IMR-90 (cell line): ENCODE results near the gene TAGAP. TPM values are rescaled to one million over a fixed set of nuclear protein-coding genes. Genes with fewer than 3 reads are reported as not detected.

ENCODE experiments used
- ATAC-seq: fragments of 200-7000 bp; cut with Tn5 transposase; 2 replicates; pipeline ENCODE4 v1.9.1; 2020; ENCODE audit warnings: low read depth, mild to moderate bottlenecking, moderate library complexity
- BruUV-seq: library from RNA; stranded (reverse); fragments of 400-500 nt; replicated peaks from 2 replicates; lab custom pipeline; 2021; lab: Mats Ljungman, UMichigan
- CTCF ChIA-PET: fragments of 300-600 bp; formaldehyde crosslinking; extraction: SDS; loops from one replicate; lab custom pipeline; 2021; ENCODE audit warnings: antibody characterized with exemption; lab: Yijun Ruan, JAX
- POLR2A ChIA-PET: fragments of 300-600 bp; sonication (Branson Sonifier 250); formaldehyde crosslinking; loops from one replicate; lab custom pipeline; 2022; ENCODE audit warnings: antibody characterized with exemption; ENCODE audit not compliant: unreplicated experiment; lab: Charles Lee
- DNase-seq: peaks from one replicate; pipeline ENCODE4 v3.0.0; 2013
- H2AFZ ChIP-seq: replicated peaks from 2 replicates; pipeline ENCODE3; 2013; ENCODE audit warnings: low read length, mild to moderate bottlenecking; ENCODE audit not compliant: poor library complexity
- H2AK5ac ChIP-seq: 2 replicates; pipeline ENCODE4 v1.6.1; 2013; ENCODE audit warnings: low read depth, low read length, inconsistent platforms
- H2AK9ac ChIP-seq: replicated peaks from 2 replicates; pipeline ENCODE3; 2013; ENCODE audit warnings: mild to moderate bottlenecking, low read depth, low read length, moderate library complexity; ENCODE audit not compliant: poor library complexity
- H2BK120ac ChIP-seq: 2 replicates; pipeline ENCODE4 v1.6.1; 2013; ENCODE audit warnings: low read depth, low read length, inconsistent platforms
- H2BK15ac ChIP-seq: 3 replicates; pipeline ENCODE4 v1.6.1; 2013; ENCODE audit warnings: low read depth, low read length, inconsistent platforms
- H2BK20ac ChIP-seq: 2 replicates; pipeline ENCODE4 v1.6.1; 2013; ENCODE audit warnings: low read depth, mild to moderate bottlenecking, inconsistent platforms, low read length, moderate library complexity
- H2BK5ac ChIP-seq: 2 replicates; pipeline ENCODE4 v1.6.1; 2013; ENCODE audit warnings: mild to moderate bottlenecking, low read depth, low read length, inconsistent platforms; ENCODE audit not compliant: poor library complexity, severe bottlenecking
- H3K14ac ChIP-seq: replicated peaks from 2 replicates; pipeline ENCODE4 v1.6.1; 2013; ENCODE audit warnings: low read depth, low read length, inconsistent platforms
- H3K18ac ChIP-seq: 2 replicates; pipeline ENCODE4 v1.6.1; 2013; ENCODE audit warnings: low read depth, low read length, control low read depth
- H3K23ac ChIP-seq: 2 replicates; pipeline ENCODE4 v1.6.1; 2013; ENCODE audit warnings: low read depth, low read length, inconsistent platforms
- H3K27ac ChIP-seq: 2 replicates; pipeline ENCODE4 v1.5.1; 2013; ENCODE audit warnings: mild to moderate bottlenecking, control low read depth, low read length; ENCODE audit not compliant: insufficient read depth
- H3K27me3 ChIP-seq: 2 replicates; pipeline ENCODE4 v1.6.1; 2013; ENCODE audit warnings: low read length; ENCODE audit not compliant: control insufficient read depth, insufficient read depth
- H3K36me3 ChIP-seq: 2 replicates; pipeline ENCODE4 v1.6.1; 2013; ENCODE audit warnings: low read length, mixed read lengths; ENCODE audit not compliant: control insufficient read depth, insufficient read depth
- H3K4ac ChIP-seq: 2 replicates; pipeline ENCODE4 v1.6.1; 2013; ENCODE audit warnings: low read depth, low read length, inconsistent platforms
- H3K4me1 ChIP-seq: 2 replicates; pipeline ENCODE4 v1.6.1; 2013; ENCODE audit warnings: low read length, mixed read lengths; ENCODE audit not compliant: control insufficient read depth, insufficient read depth
- H3K4me2 ChIP-seq: 2 replicates; pipeline ENCODE4 v1.6.1; 2013; ENCODE audit warnings: low read depth, mild to moderate bottlenecking, control low read depth, low read length, moderate library complexity
- H3K4me3 ChIP-seq: 2 replicates; pipeline ENCODE4 v1.5.1; 2013; ENCODE audit warnings: low read depth, mild to moderate bottlenecking, control low read depth, low read length, moderate library complexity; ENCODE audit not compliant: insufficient read depth
- H3K56ac ChIP-seq: 2 replicates; pipeline ENCODE4 v1.6.1; 2013; ENCODE audit warnings: low read length, inconsistent platforms; ENCODE audit not compliant: insufficient read depth; ENCODE audit errors: extremely low read depth
- H3K79me1 ChIP-seq, 2 experiments: 2 replicates each; pipeline ENCODE4 v1.6.1; 2013; ENCODE audit warnings: low read length in 2 of 2, inconsistent platforms in 1 of 2, low read depth in 1 of 2
- H3K9ac ChIP-seq: 2 replicates; pipeline ENCODE4 v1.6.1; 2013; ENCODE audit warnings: low read depth, low read length, control low read depth
- H3K9me1 ChIP-seq: 2 replicates; pipeline ENCODE4 v1.6.1; 2013; ENCODE audit warnings: low read length, inconsistent platforms; ENCODE audit not compliant: insufficient read depth
- H3K9me3 ChIP-seq: 2 replicates; pipeline ENCODE4 v1.6.1; 2013; ENCODE audit warnings: low read length; ENCODE audit not compliant: control insufficient read depth, insufficient read depth
- H4K20me1 ChIP-seq: 2 replicates; pipeline ENCODE4 v1.6.1; 2013; ENCODE audit warnings: low read length, inconsistent platforms; ENCODE audit not compliant: insufficient read depth
- H4K5ac ChIP-seq: 2 replicates; pipeline ENCODE4 v1.6.1; 2013; ENCODE audit warnings: mild to moderate bottlenecking, low read depth, low read length, control low read depth
- H4K8ac ChIP-seq, 2 experiments: 2 replicates each; pipeline ENCODE4 v1.6.1; 2013; ENCODE audit warnings: low read depth in 2 of 2, low read length in 2 of 2, control low read depth in 1 of 2, inconsistent platforms in 1 of 2
- H4K91ac ChIP-seq: 2 replicates; pipeline ENCODE4 v1.6.1; 2013; ENCODE audit warnings: low read depth, low read length, inconsistent platforms; ENCODE audit not compliant: insufficient read depth
- BHLHE40 ChIP-seq: fragments of 150-350 bp; IDR thresholded peaks from 2 replicates; pipeline ENCODE4 v1.6.1; 2016; ENCODE audit warnings: mild to moderate bottlenecking, low read depth, low read length
- CEBPB ChIP-seq: IDR thresholded peaks from 2 replicates; pipeline ENCODE4 v1.6.1; 2012; ENCODE audit warnings: low read depth, low read length, improper control_type of control experiment
- CHD1 ChIP-seq: IDR thresholded peaks from 2 replicates; pipeline ENCODE4 v1.6.1; 2012; ENCODE audit warnings: low read depth, low read length, improper control_type of control experiment
- MAFK ChIP-seq: IDR thresholded peaks from 2 replicates; pipeline ENCODE4 v1.6.1; 2012; ENCODE audit warnings: low read depth, low read length, improper control_type of control experiment
- MAZ ChIP-seq: IDR thresholded peaks from 2 replicates; pipeline ENCODE4 v1.6.1; 2012; ENCODE audit warnings: low read depth, mild to moderate bottlenecking, low read length, improper control_type of control experiment, moderate library complexity, borderline replicate concordance
- POLR2A ChIP-seq: IDR thresholded peaks from 2 replicates; pipeline ENCODE4 v1.6.1; 2012; ENCODE audit warnings: mild to moderate bottlenecking, low read depth, low read length
- RCOR1 ChIP-seq: IDR thresholded peaks from 2 replicates; pipeline ENCODE4 v1.6.1; 2012; ENCODE audit warnings: mild to moderate bottlenecking, low read length, improper control_type of control experiment; ENCODE audit not compliant: insufficient replicate concordance
- WGBS, 2 experiments: methylation state at CpG; one replicate each; pipeline versions ENCODE4 v1.1.5 to v1.1.7; 2013; ENCODE audit warnings: missing lambda C conversion rate in 2 of 2; ENCODE audit not compliant: insufficient read length in 1 of 2; ENCODE audit errors: extremely low coverage in 2 of 2; 5-methylcytosine and 5-hydroxymethylcytosine counted together
- dilution Hi-C: fragments of 300-500 bp; cut with HindIII; formaldehyde crosslinking; loops from one replicate; pipeline ENCODE4 v1.14.3; 2018; ENCODE audit warnings: low sequenced_read_pairs; ENCODE audit not compliant: unreplicated experiment
- in situ Hi-C: fragments of 300-500 bp; cut with MboI; formaldehyde crosslinking; loops from 3 replicates; pipeline ENCODE4 v1.14.3; 2019; ENCODE audit warnings: low sequenced_read_pairs, inconsistent platforms, mixed read lengths
- intact Hi-C: fragments of 100-400 bp; cut with micrococcal nuclease; formaldehyde crosslinking; loops from 2 replicates; pipeline ENCODE4 v1.10.0; 2022
- polyA plus RNA-seq, 3 experiments: library from polyadenylated mRNA; depleted of rRNA; stranded (reverse); fragments of >200 nt; gene quantifications; 2 replicates each; pipeline ENCODE4 v1.2.3, GENCODE V29; 2012; ENCODE audit warnings: low replicate concordance in 1 of 3
- total RNA-seq: library from RNA; depleted of rRNA; stranded (reverse); fragments of >200 nt; gene quantifications from 2 replicates; pipeline ENCODE4 v1.2.3, GENCODE V29; 2012; rRNA removed

Gene TAGAP
- total and polyA plus RNA-seq, 2 of the 4 experiments (the other 2 are of a cell fraction): not detected

DNA sequence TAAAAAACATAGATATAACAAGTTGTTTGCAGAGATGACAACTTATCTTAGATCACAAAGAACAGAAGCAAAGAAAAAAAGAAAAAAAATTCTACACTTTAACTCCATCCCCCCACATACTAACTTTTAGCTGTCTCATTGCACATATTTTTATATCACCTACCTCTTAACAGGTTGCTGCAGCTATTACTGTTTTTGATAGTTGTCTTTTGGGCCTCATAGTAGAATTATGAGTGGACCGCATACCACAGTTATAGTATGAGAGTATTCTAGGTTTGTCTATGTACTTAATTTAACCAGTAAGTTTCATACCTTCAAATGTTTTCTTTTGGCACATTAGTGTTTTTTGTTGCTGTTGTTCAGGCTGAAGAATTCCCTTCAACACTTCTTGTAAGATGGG is 57.1 kb downstream of the TAGAP start:
- Histone ChIP-seq H4K5ac (no peak overlapping the region), H4K20me1 (no peaks in the 10 kb centered on the region), H3K23ac (no peak overlapping the region), H3K9me1 (no peaks in the 10 kb centered on the region; the same call in 1 of the 2 replicates), H3K4me3 (no peak overlapping the region), H3K4me1 (no peaks in the 10 kb centered on the region), H3K36me3 (0 out of 2 replicates have a peak, but pooled peaks cover 2% of the 10 kb centered on the region), H3K4ac (no peak overlapping the region), H2BK15ac (no peak overlapping the region), H3K9me3 (peaks cover 4% of the 10 kb centered on the region; the same call in 1 of the 2 replicates), H3K14ac (no peak overlapping the region), H4K8ac (no peak overlapping the region), H3K27ac (no peak overlapping the region), H3K27me3 (no peaks in the 10 kb centered on the region), H4K91ac (no peak overlapping the region), H2BK5ac (no peak overlapping the region), H3K56ac (no peak overlapping the region), H3K4me2 (no peak overlapping the region), H3K18ac (no peak overlapping the region), H3K9ac (no peak overlapping the region), H2BK120ac (no peak overlapping the region), H3K79me1 (no peaks in the 10 kb centered on the region), H2BK20ac (no peak overlapping the region), H2AFZ (no peak overlapping the region), H2AK5ac (no peak overlapping the region), H2AK9ac (no peak overlapping the region)
- ATAC-seq: no peak
- ChIA-PET POLR2A (no interaction called here), CTCF (no interaction called here)
- no TSS peak for BruUV-seq
- TF ChIP-seq POLR2A (no peak), RCOR1 (no peak), CHD1 (no peak), MAZ (no peak), BHLHE40 (no peak), CEBPB (no peak), MAFK (no peak)
- WGBS, 2 experiments: no CpG with 5 or more reads among the region's 1 CpG
- DNase-seq: no peak
- intact Hi-C loops (no loop called here), dilution Hi-C loops (no loop called here), in situ Hi-C loops (no loop called here)

Other genes starting within 250 kb of the TAGAP start
- 145 and 179 TPM in 2 replicates for gene EZR, start 225.6 kb downstream of the TAGAP start, total RNA-seq
- 83.8 and 87.6 TPM in 2 replicates for gene EZR, start 225.6 kb downstream of the TAGAP start, polyA plus RNA-seq (2012; rRNA removed)
- 3.0 and 3.3 TPM in 2 replicates for gene RSPH3, start 44.8 kb downstream of the TAGAP start, total RNA-seq
- 1.5 and 1.7 TPM in 2 replicates for gene RSPH3, start 44.8 kb downstream of the TAGAP start, polyA plus RNA-seq (2012; rRNA removed)
- not detected in 2 replicates for gene FNDC1, start 124.4 kb upstream of the TAGAP start, total RNA-seq
- gene FNDC1, start 124.4 kb upstream of the TAGAP start, polyA plus RNA-seq (2012; rRNA removed): 0.03 and 0.04 TPM in 2 replicates